Gastrocnemius medialis (tissue), 4 donors: ENCODE results near the gene PTPN23. TPM values are rescaled to one million over a fixed set of nuclear protein-coding genes. Genes with fewer than 3 reads are reported as not detected.

ENCODE experiments used
- ATAC-seq, 2 donors: fragments of 150-250 bp; one replicate each; pipeline ENCODE4 v1.9.1; 2016
- DNase-seq, 2 donors: peaks; one replicate each; pipeline ENCODE4 v3.0.0-alpha.2; 2019
- H3K27ac ChIP-seq, 4 donors: fragments of 200-600 bp; sonication (generic); 1 replicate in 1 of 4; 2 replicates in 3 of 4; pipeline ENCODE4 v1.5.1; 2016 to 2018; ENCODE audit warnings: mild to moderate bottlenecking in 2 of 4, moderate library complexity in 1 of 4
- H3K27me3 ChIP-seq, 3 donors: fragments of 200-600 bp; sonication (generic) in 2 of 3; 1 replicate in 1 of 3; 2 replicates in 2 of 3; pipeline versions ENCODE4 v1.5.1 to v1.6.0; 2016 to 2019; ENCODE audit warnings: mild to moderate bottlenecking in 1 of 3, moderate library complexity in 1 of 3
- H3K36me3 ChIP-seq, 2 donors: fragments of 200-600 bp; sonication (generic) in 1 of 2; one replicate each; pipeline ENCODE4 v1.5.1; 2017 to 2018
- H3K4me1 ChIP-seq, 2 donors: fragments of 200-600 bp; sonication (generic) in 1 of 2; one replicate each; pipeline ENCODE4 v1.5.1; 2016 to 2017; ENCODE audit warnings: mild to moderate bottlenecking in 2 of 2
- H3K4me3 ChIP-seq, 4 donors: fragments of 200-600 bp; sonication (generic) in 3 of 4; 1 replicate in 1 of 4; 2 replicates in 3 of 4; pipeline ENCODE4 v1.5.1; 2016 to 2019; ENCODE audit warnings: mild to moderate bottlenecking in 2 of 4
- H3K9me3 ChIP-seq, 3 donors: fragments of 200-600 bp; sonication (generic) in 2 of 3; 1 replicate in 1 of 3; 2 replicates in 2 of 3; pipeline ENCODE4 v1.5.1; 2016 to 2019
- POLR2A ChIP-seq, 2 donors: fragments of 450-650 bp; IDR thresholded peaks; one replicate each; pipeline ENCODE4 v1.6.1; 2017; ENCODE audit warnings: antibody characterized with exemption in 2 of 2, mild to moderate bottlenecking in 2 of 2, moderate library complexity in 2 of 2
- in situ Hi-C, 4 donors: fragments of 200-750 bp; cut with MboI; loops; one replicate each; pipeline versions ENCODE4 v1.15.0 to v1.8.0; 2017; ENCODE audit warnings: low sequenced_read_pairs in 4 of 4
- intact Hi-C: fragments of 100-400 bp; cut with DNase I; formaldehyde crosslinking; loops from one replicate; pipeline ENCODE4 v1.15.1; 2023; ENCODE audit warnings: low total_unique reads
- total RNA-seq, 4 donors: library from RNA; depleted of rRNA; stranded (reverse); fragments of >200 nt; gene quantifications; one replicate each; pipeline versions ENCODE4 v1.1.0 to v1.2.3, GENCODE V29; 2016
- TF ChIP-seq, protein P1 (sequence below), 5 experiments: fragments of 450-650 bp in 3 of 5; fragments of 200-600 bp in 2 of 5; sonication (generic) in 2 of 5; IDR thresholded peaks in 4 of 5; conservative IDR thresholded peaks in 1 of 5; 1 replicate in 4 of 5; 2 replicates in 1 of 5; pipeline ENCODE4 v1.5.1; 2016 to 2019; ENCODE audit warnings: antibody characterized with exemption in 5 of 5, mild to moderate bottlenecking in 3 of 5, moderate library complexity in 3 of 5

The PTPN23 gene
- total RNA-seq, 4 donors from 2014 or later: 10.5 to 37.3 (median 23.7) TPM

DNA sequence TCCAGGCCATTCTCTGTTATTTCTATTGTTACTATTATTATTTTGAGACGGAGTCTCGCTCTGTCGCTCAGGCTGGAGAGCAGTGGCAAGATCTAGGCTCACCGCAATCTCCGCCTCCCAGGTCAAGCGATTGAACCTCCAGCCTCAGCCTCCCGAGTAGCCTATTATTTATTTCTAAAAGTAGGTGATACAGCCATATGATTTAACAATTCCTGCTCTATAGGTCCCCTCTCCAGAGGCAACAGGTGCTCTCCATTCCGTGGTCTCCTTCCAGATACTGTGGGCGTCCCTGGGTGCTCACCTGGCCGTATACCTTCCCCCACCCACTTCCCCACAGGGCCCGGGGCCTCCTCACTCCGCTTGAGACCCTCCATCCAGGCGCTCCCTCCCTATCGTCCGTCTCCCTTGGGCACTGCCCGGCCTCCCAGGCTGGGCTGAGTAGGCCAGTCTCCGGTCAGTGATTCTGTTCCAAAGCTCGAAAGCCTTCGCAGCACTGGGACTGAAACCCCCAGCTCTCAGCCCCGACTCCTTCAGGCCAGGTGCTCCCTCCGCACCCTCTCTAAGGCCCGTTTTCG lies 708 bp upstream of the PTPN23 start:
- Histone ChIP-seq H3K27ac (peak overlapping the region; percentile 96 to 100 (median 97)), H3K27me3 (no peaks in the 10 kb centered on the region), H3K36me3 (no peaks in the 10 kb centered on the region), H3K4me1 (peaks cover 34 to 40% of the 10 kb centered on the region in 2 donors), H3K9me3 (no peaks in the 10 kb centered on the region), H3K4me3 (peak overlapping the region; percentile 84 to 100 (median 94))
- DNase-seq (no peak), ATAC-seq (peak in 1 of 2 donors; percentile 22)
- intact Hi-C loops (loop anchor here (1.0 to 2.0 kb wide), 3 partner anchors 63 to 97 kb away; partner anchors contain the start of genes KIF9, KLHL18 and SCAP), in situ Hi-C loops (no loop called here)
- TF ChIP-seq, protein P1, sequence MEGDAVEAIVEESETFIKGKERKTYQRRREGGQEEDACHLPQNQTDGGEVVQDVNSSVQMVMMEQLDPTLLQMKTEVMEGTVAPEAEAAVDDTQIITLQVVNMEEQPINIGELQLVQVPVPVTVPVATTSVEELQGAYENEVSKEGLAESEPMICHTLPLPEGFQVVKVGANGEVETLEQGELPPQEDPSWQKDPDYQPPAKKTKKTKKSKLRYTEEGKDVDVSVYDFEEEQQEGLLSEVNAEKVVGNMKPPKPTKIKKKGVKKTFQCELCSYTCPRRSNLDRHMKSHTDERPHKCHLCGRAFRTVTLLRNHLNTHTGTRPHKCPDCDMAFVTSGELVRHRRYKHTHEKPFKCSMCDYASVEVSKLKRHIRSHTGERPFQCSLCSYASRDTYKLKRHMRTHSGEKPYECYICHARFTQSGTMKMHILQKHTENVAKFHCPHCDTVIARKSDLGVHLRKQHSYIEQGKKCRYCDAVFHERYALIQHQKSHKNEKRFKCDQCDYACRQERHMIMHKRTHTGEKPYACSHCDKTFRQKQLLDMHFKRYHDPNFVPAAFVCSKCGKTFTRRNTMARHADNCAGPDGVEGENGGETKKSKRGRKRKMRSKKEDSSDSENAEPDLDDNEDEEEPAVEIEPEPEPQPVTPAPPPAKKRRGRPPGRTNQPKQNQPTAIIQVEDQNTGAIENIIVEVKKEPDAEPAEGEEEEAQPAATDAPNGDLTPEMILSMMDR (IDR thresholded peaks at IDR 0.05 in 4 of 5, conservative IDR thresholded peaks at IDR 0.05 in 1 of 5): no peak
- no peak for TF ChIP-seq POLR2A (IDR thresholded peaks at IDR 0.05)

DNA sequence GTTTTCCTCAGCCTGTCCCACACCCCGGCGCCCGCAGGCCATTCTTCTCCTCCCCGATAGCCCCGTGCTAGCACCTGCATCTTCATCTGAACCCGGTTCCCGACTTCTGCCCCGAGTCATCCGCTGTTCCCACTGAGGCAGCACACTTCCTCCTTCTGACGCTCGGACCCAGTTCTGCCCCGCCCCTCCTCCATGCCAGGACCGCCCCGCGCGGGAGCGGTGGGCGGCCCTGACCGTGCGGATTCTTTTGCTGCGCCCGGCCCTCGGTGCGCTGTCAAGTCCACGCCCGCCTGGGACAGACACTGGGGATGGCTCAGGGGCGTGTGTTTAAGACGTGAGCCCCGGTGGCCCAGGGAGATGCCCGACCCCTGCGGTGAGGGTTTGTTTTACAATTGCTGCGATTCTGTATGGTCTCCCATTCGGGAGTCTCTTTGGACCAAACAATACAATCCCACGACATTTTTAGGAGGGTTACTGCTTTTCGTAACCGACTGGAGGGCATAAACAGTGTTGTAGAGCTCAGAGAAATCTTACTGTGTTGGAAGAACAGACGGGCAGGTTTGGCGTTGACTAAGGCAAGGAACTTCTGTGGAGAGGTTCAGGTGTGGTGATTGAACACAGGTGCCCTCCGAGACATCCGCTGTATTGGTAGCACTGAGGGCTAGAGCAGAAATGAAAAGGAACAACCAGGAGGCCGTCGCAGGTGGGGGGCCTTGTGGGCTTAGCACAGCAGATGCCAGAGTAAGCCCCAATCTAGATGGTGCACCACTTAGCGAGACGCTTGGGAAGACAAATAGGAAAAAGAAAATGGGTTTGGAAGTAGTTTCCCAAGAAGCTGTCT lies 716 bp downstream of the PTPN23 start:
- H3K9me3 ChIP-seq: no peaks in the 10 kb centered on the region
- intact Hi-C loops (loop anchor here (2.0 kb wide), 2 partner anchors 61 to 99 kb away; partner anchors contain the start of genes KIF9 and KLHL18), in situ Hi-C loops (no loop called here)
- TF ChIP-seq, protein P1 (IDR thresholded peaks at IDR 0.05 in 4 of 5, conservative IDR thresholded peaks at IDR 0.05 in 1 of 5): peak in 1 of 5 experiments; percentile 0
- no peak for TF ChIP-seq POLR2A (IDR thresholded peaks at IDR 0.05)
- peaks cover 44 to 53% of the 10 kb centered on the region in 2 donors for H3K4me1 ChIP-seq
- ATAC-seq: peak; percentile 54 to 55
- H3K27me3 ChIP-seq: no peaks in the 10 kb centered on the region
- no peaks in the 10 kb centered on the region for H3K36me3 ChIP-seq
- peak overlapping the region; percentile 96 to 100 (median 97) for H3K27ac ChIP-seq
- peak overlapping the region; percentile 85 to 100 (median 94) for H3K4me3 ChIP-seq
- peak; percentile 60 to 74 for DNase-seq

DNA sequence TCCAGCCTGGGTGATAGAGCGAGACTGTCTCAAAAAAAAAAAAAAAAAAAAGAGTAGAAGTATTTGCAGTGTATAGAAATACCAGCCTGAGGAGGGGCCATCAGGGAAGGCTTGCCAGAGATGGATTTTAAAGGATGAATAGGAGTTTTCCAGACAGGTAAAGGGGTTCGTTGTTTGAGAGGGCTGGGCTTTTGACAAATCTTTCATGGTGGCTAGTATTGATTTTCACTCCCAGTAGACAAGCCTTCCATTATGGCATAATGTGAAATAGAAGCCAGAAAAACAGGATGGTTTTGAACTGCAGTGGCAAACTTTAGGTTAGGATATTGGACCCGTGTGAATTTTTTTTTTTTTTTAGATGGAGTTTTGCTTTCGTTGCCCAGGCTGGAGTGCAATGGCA lies 3.6 kb downstream of the PTPN23 start:
- no peak for ATAC-seq
- no peak for TF ChIP-seq POLR2A (IDR thresholded peaks at IDR 0.05)
- TF ChIP-seq, protein P1 (IDR thresholded peaks at IDR 0.05 in 4 of 5, conservative IDR thresholded peaks at IDR 0.05 in 1 of 5): no peak
- no peak for DNase-seq
- H3K36me3 ChIP-seq: peaks cover 0 to 5% of the 10 kb centered on the region in 2 donors
- H3K27me3 ChIP-seq: no peaks in the 10 kb centered on the region
- no peak overlapping the region for H3K27ac ChIP-seq
- in situ Hi-C loops: no loop called here
- peaks cover 48 to 52% of the 10 kb centered on the region in 2 donors for H3K4me1 ChIP-seq
- H3K9me3 ChIP-seq: no peaks in the 10 kb centered on the region
- intact Hi-C loops: no loop called here
- H3K4me3 ChIP-seq: no peak overlapping the region

DNA sequence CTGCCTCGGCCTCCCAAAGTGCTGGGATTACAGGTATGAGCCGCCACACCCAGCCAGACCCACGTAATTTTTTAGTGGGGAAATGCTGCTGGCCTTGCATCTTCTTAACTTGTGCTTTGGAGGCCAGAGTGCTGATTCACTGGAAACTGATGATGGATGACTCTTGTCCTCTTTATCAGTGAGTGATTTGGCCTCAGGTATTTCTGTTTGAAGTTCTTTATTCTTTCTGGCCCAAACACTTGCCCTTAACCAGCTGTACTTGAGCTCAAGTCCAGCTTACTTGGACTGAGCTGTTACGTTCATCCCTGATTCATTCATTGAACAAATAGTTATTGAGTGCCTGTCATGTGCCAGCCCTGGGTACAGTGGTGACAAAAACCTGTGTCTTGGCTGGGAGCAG lies 4.2 kb downstream of the PTPN23 start:
- Histone ChIP-seq H3K9me3 (no peaks in the 10 kb centered on the region), H3K4me3 (no peak overlapping the region), H3K36me3 (peaks cover 0 to 5% of the 10 kb centered on the region in 2 donors), H3K27me3 (no peaks in the 10 kb centered on the region), H3K27ac (peak overlapping the region in 2 of 4 donors; percentile 11 to 23), H3K4me1 (peaks cover 42 to 46% of the 10 kb centered on the region in 2 donors)
- intact Hi-C loops: no loop called here
- in situ Hi-C loops: no loop called here
- ATAC-seq: no peak
- DNase-seq: no peak
- no peak for TF ChIP-seq POLR2A (IDR thresholded peaks at IDR 0.05)
- TF ChIP-seq, protein P1 (IDR thresholded peaks at IDR 0.05 in 4 of 5, conservative IDR thresholded peaks at IDR 0.05 in 1 of 5): no peak
